K562 (cell line): ENCODE measurements around the gene SAV1. TPM values are rescaled to one million over a fixed set of nuclear protein-coding genes. Genes with fewer than 3 reads are reported as not detected.

Source experiments
- ATAC-seq: fragments of 200-7000 bp; cut with Tn5 transposase; 3 replicates; pipeline ENCODE4 v1.9.1; 2020; ENCODE audit warnings: moderate library complexity
- BruUV-seq: library from RNA; stranded (reverse); fragments of 400-500 nt; replicated peaks from 2 replicates; lab custom pipeline; 2021; lab: Mats Ljungman, UMichigan
- CTCF ChIA-PET: fragments of 300-600 bp; formaldehyde crosslinking; extraction: SDS; loops from one replicate; lab custom pipeline; 2021; ENCODE audit warnings: low intra/inter-chr PET ratio; lab: Yijun Ruan, JAX
- POLR2A ChIA-PET: fragments of 300-600, 350-650 bp; sonication (Branson Sonifier 250); formaldehyde crosslinking; extraction: SDS; loops from one replicate; lab custom pipeline; 2021; ENCODE audit warnings: antibody characterized with exemption, inconsistent platforms; lab: Yijun Ruan, JAX
- DNase-seq, 4 experiments: peaks; one replicate each; pipeline versions ENCODE4 v3.0.0 to v3.0.0-alpha.2; 2011 to 2018; ENCODE audit warnings: low spot score in 3 of 4, mixed read lengths in 3 of 4; ENCODE audit errors: extremely low read depth in 1 of 4
- FAIRE-seq: peaks from 2 replicates; lab custom pipeline; 2011; peaks lifted over from hg19 to GRCh38; lab: Jason Lieb, UNC
- H2AFZ ChIP-seq: 2 replicates; pipeline ENCODE4 v1.6.0; 2011; ENCODE audit warnings: low read depth, low read length, control low read depth, inconsistent platforms
- H3K27ac ChIP-seq: fragments of 200-600 bp; 3 replicates; pipeline ENCODE4 v1.8.0; 2011; ENCODE audit warnings: low read depth, mild to moderate bottlenecking, control low read depth, inconsistent platforms, low read length, moderate library complexity, mixed read lengths; ENCODE audit errors: extremely low read depth
- H3K27me3 ChIP-seq, 2 experiments: fragments of 300-600 bp in 1 of 2; 2 replicates in 1 of 2; 3 replicates in 1 of 2; pipeline versions ENCODE4 v1.6.0 to v1.8.0; 2011; ENCODE audit warnings: inconsistent platforms in 2 of 2, low read length in 2 of 2, mild to moderate bottlenecking in 1 of 2, mixed read lengths in 1 of 2, moderate library complexity in 1 of 2; ENCODE audit not compliant: control insufficient read depth in 2 of 2, insufficient read depth in 2 of 2
- H3K36me3 ChIP-seq: fragments of 300-600 bp; 3 replicates; pipeline ENCODE4 v1.8.0; 2011; ENCODE audit warnings: mild to moderate bottlenecking, low read length, inconsistent platforms; ENCODE audit not compliant: control insufficient read depth, insufficient read depth
- H3K4me1 ChIP-seq, 2 experiments: fragments of 200-600 bp in 1 of 2; replicated peaks in 1 of 2; 2 replicates in 1 of 2; 3 replicates in 1 of 2; pipeline versions ENCODE4 v1.5.1 to v1.8.0; 2011; ENCODE audit warnings: inconsistent platforms in 2 of 2, low read length in 2 of 2, mild to moderate bottlenecking in 1 of 2, mixed read lengths in 1 of 2, moderate library complexity in 1 of 2; ENCODE audit not compliant: control insufficient read depth in 2 of 2, insufficient read depth in 2 of 2
- H3K4me2 ChIP-seq: 2 replicates; pipeline ENCODE4 v1.6.1; 2011; ENCODE audit warnings: low read length, control low read depth, inconsistent platforms, mixed read lengths; ENCODE audit not compliant: insufficient read depth
- H3K4me3 ChIP-seq: fragments of 200-600 bp; sonication (generic), shearing (Covaris generic); 2 replicates; pipeline ENCODE4 v1.5.1; 2016; ENCODE audit warnings: control low read depth, inconsistent platforms
- H3K79me2 ChIP-seq: fragments of 200-600 bp; 3 replicates; pipeline ENCODE4 v1.8.0; 2011; ENCODE audit warnings: low read length, inconsistent platforms; ENCODE audit not compliant: control insufficient read depth, insufficient read depth
- H3K9ac ChIP-seq, 2 experiments: 2 replicates each; pipeline versions ENCODE4 v1.6.0 to v1.6.1; 2011; ENCODE audit warnings: low read depth in 2 of 2, low read length in 2 of 2, control low read depth in 1 of 2, inconsistent platforms in 1 of 2, mild to moderate bottlenecking in 1 of 2, mixed read lengths in 1 of 2; ENCODE audit not compliant: insufficient read depth in 1 of 2
- H3K9me1 ChIP-seq: one replicate; pipeline ENCODE4 v1.6.0; 2011; ENCODE audit warnings: inconsistent platforms, mild to moderate bottlenecking, low read length, moderate library complexity; ENCODE audit not compliant: control insufficient read depth, insufficient read depth
- H3K9me3 ChIP-seq: replicated peaks from 2 replicates; pipeline ENCODE4 v1.5.1; 2011; ENCODE audit warnings: low read depth, low read length, inconsistent platforms; ENCODE audit not compliant: control insufficient read depth, insufficient read depth
- H4K20me1 ChIP-seq: replicated peaks from 2 replicates; pipeline ENCODE4 v1.6.1; 2011; ENCODE audit warnings: low read length, inconsistent platforms, mixed read lengths; ENCODE audit not compliant: control insufficient read depth, insufficient read depth
- ASH1L ChIP-seq: fragments of 450-650 bp; IDR thresholded peaks from 2 replicates; pipeline ENCODE4 v1.6.1; 2018; ENCODE audit warnings: borderline replicate concordance, mild to moderate bottlenecking, low read depth; ENCODE audit not compliant: partially characterized antibody
- BRD4 ChIP-seq: fragments of 200-600 bp; sonication (generic); IDR thresholded peaks from 2 replicates; pipeline ENCODE4 v1.6.1; 2017; ENCODE audit warnings: inconsistent platforms
- CCAR2 ChIP-seq: fragments of 200-400 bp; formaldehyde crosslinking; IDR thresholded peaks from 2 replicates; pipeline ENCODE4 v1.6.1; 2017; ENCODE audit warnings: mild to moderate bottlenecking, low read depth, low read length
- DMBX1 ChIP-seq: fragments of 250-450 bp; sonication (Bioruptor Pico); IDR thresholded peaks from 2 replicates; pipeline ENCODE4 v1.8.0; 2022; ENCODE audit warnings: inconsistent platforms, mild to moderate bottlenecking, moderate library complexity, borderline replicate concordance
- KDM5B ChIP-seq: fragments of 200-600 bp; sonication (generic); IDR thresholded peaks from 2 replicates; pipeline ENCODE4 v1.6.1; 2012; ENCODE audit warnings: low read depth, mild to moderate bottlenecking, moderate library complexity, low read length, control low read depth, inconsistent platforms; ENCODE audit not compliant: insufficient replicate concordance
- MAFF ChIP-seq: IDR thresholded peaks from 2 replicates; pipeline ENCODE4 v1.6.1; 2012; ENCODE audit warnings: low read length, improper control_type of control experiment
- SAFB2 ChIP-seq: fragments of 200-400 bp; formaldehyde crosslinking; IDR thresholded peaks from 2 replicates; pipeline ENCODE4 v1.6.1; 2018; ENCODE audit warnings: borderline replicate concordance, low read length, low read depth, moderate library complexity; ENCODE audit not compliant: severe bottlenecking
- TGIF2 ChIP-seq: sonication (generic); formaldehyde crosslinking; IDR thresholded peaks from 2 replicates; pipeline ENCODE4 v1.8.1; 2022; ENCODE audit warnings: mild to moderate bottlenecking, missing genetic modification reagents, moderate library complexity
- XRCC3 ChIP-seq: fragments of 450-650 bp; IDR thresholded peaks from 2 replicates; pipeline ENCODE4 v1.6.1; 2017; ENCODE audit warnings: mild to moderate bottlenecking, moderate library complexity
- ZBTB9 ChIP-seq: fragments of 450-650 bp; formaldehyde crosslinking; IDR thresholded peaks from 2 replicates; pipeline ENCODE4 v1.4.0; 2020; ENCODE audit warnings: mild to moderate bottlenecking, moderate library complexity
- ZNF589 ChIP-seq: fragments of 200-800 bp; sonication (Bioruptor generic); IDR thresholded peaks from 2 replicates; pipeline ENCODE4 v1.6.1; 2016; ENCODE audit warnings: low read depth, missing genetic modification characterization, missing compliant biosample characterization
- WGBS: fragments of 100-300 bp; shearing (Covaris generic); methylation state at CpG from one replicate; pipeline ENCODE4 v1.1.6; 2016; ENCODE audit warnings: low coverage, mixed read lengths; ENCODE audit not compliant: insufficient coverage; ENCODE audit errors: missing lambda C conversion rate; 5-methylcytosine and 5-hydroxymethylcytosine counted together
- in situ Hi-C: fragments of 300-500 bp; cut with MboI; formaldehyde crosslinking; loops from 4 replicates; pipeline ENCODE4 v1.15.0; 2018; ENCODE audit warnings: inconsistent platforms, mixed read lengths
- intact Hi-C: fragments of 100-400 bp; cut with micrococcal nuclease; formaldehyde crosslinking; loops from 2 replicates; pipeline ENCODE4 v1.14.2; 2022
- polyA plus RNA-seq, 8 experiments: library from polyadenylated mRNA; depleted of rRNA in 4 of 8; stranded (reverse) in 5 of 8; unstranded in 3 of 8; fragments of >200 nt; fragmentation: Nextera tagmentation in 2 of 8; fragmentation: Illumina TruSeq in 1 of 8; extraction: Ambion mirVana in 2 of 8; extraction: Trizol in 1 of 8; gene quantifications; 2 replicates each; pipeline versions ENCODE4 v1.2.1 to v1.2.3, GENCODE V29; 2011 to 2014; ENCODE audit warnings: inconsistent platforms in 1 of 8, missing spikeins in 1 of 8
- total RNA-seq, 7 experiments: library from RNA; depleted of rRNA in 6 of 7; stranded (reverse); fragments of >200 nt in 6 of 7; fragmentation: Illumina TruSeq in 2 of 7; extraction: Trizol in 2 of 7; gene quantifications; 2 replicates each; pipeline versions ENCODE4 v1.2.1 to v1.2.3, GENCODE V29; 2011 to 2021; ENCODE audit warnings: low replicate concordance in 1 of 7
- TF ChIP-seq, protein P1 (sequence below): fragments of 250-450 bp; sonication (Bioruptor Pico); IDR thresholded peaks from 2 replicates; pipeline ENCODE4 v1.8.0; 2022; ENCODE audit warnings: inconsistent platforms
- TF ChIP-seq, protein P2 (sequence below): fragments of 450-650 bp; IDR thresholded peaks from 2 replicates; pipeline ENCODE4 v1.6.1; 2017; ENCODE audit warnings: antibody characterized with exemption
- TF ChIP-seq, protein P3 (sequence below): fragments of 450-650 bp; IDR thresholded peaks from 2 replicates; pipeline ENCODE4 v1.7.1; 2018; ENCODE audit warnings: mild to moderate bottlenecking, low read depth; ENCODE audit not compliant: partially characterized antibody

Gene SAV1
- total and polyA plus RNA-seq, 9 of the 15 experiments (the other 6 are each of a cell fraction or from before 2014, with no cell fraction given) = 6.5 to 18.1 (median 16.1) TPM

- no peak overlapping the region for H3K9ac ChIP-seq
- in situ Hi-C loops = no loop called here
- BruUV-seq = no TSS peak
- ATAC-seq = no peak
- no peak for TF ChIP-seq ZBTB9
- TF ChIP-seq ZNF589 (CRISPR knock-in tag) = no peak
- no peak for TF ChIP-seq BRD4
- TF ChIP-seq CCAR2 = no peak
- TF ChIP-seq, protein P1, sequence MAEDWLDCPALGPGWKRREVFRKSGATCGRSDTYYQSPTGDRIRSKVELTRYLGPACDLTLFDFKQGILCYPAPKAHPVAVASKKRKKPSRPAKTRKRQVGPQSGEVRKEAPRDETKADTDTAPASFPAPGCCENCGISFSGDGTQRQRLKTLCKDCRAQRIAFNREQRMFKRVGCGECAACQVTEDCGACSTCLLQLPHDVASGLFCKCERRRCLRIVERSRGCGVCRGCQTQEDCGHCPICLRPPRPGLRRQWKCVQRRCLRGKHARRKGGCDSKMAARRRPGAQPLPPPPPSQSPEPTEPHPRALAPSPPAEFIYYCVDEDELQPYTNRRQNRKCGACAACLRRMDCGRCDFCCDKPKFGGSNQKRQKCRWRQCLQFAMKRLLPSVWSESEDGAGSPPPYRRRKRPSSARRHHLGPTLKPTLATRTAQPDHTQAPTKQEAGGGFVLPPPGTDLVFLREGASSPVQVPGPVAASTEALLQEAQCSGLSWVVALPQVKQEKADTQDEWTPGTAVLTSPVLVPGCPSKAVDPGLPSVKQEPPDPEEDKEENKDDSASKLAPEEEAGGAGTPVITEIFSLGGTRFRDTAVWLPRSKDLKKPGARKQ (CRISPR knock-in tag) = no peak
- no peak for TF ChIP-seq MAFF
- TF ChIP-seq, protein P2, sequence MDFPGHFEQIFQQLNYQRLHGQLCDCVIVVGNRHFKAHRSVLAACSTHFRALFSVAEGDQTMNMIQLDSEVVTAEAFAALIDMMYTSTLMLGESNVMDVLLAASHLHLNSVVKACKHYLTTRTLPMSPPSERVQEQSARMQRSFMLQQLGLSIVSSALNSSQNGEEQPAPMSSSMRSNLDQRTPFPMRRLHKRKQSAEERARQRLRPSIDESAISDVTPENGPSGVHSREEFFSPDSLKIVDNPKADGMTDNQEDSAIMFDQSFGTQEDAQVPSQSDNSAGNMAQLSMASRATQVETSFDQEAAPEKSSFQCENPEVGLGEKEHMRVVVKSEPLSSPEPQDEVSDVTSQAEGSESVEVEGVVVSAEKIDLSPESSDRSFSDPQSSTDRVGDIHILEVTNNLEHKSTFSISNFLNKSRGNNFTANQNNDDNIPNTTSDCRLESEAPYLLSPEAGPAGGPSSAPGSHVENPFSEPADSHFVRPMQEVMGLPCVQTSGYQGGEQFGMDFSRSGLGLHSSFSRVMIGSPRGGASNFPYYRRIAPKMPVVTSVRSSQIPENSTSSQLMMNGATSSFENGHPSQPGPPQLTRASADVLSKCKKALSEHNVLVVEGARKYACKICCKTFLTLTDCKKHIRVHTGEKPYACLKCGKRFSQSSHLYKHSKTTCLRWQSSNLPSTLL = no peak
- no peak for TF ChIP-seq XRCC3
- no peak for TF ChIP-seq SAFB2
- TF ChIP-seq TGIF2 (CRISPR knock-in tag) = no peak
- TF ChIP-seq, protein P3, sequence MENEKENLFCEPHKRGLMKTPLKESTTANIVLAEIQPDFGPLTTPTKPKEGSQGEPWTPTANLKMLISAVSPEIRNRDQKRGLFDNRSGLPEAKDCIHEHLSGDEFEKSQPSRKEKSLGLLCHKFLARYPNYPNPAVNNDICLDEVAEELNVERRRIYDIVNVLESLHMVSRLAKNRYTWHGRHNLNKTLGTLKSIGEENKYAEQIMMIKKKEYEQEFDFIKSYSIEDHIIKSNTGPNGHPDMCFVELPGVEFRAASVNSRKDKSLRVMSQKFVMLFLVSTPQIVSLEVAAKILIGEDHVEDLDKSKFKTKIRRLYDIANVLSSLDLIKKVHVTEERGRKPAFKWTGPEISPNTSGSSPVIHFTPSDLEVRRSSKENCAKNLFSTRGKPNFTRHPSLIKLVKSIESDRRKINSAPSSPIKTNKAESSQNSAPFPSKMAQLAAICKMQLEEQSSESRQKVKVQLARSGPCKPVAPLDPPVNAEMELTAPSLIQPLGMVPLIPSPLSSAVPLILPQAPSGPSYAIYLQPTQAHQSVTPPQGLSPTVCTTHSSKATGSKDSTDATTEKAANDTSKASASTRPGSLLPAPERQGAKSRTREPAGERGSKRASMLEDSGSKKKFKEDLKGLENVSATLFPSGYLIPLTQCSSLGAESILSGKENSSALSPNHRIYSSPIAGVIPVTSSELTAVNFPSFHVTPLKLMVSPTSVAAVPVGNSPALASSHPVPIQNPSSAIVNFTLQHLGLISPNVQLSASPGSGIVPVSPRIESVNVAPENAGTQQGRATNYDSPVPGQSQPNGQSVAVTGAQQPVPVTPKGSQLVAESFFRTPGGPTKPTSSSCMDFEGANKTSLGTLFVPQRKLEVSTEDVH = no peak
- TF ChIP-seq ASH1L = no peak
- no peak for TF ChIP-seq KDM5B
- no peak for TF ChIP-seq DMBX1 (CRISPR knock-in tag)
- H3K4me1 ChIP-seq = no peaks in the 10 kb centered on the region; a peak in 1 of 5 replicates
- DNase-seq = no peak
- no peaks in the 10 kb centered on the region for H4K20me1 ChIP-seq
- no peak overlapping the region for H3K4me3 ChIP-seq
- FAIRE-seq = no peak
- no peak overlapping the region for H3K4me2 ChIP-seq
- H3K36me3 ChIP-seq = no peaks in the 10 kb centered on the region
- H3K9me3 ChIP-seq = no peaks in the 10 kb centered on the region
- intact Hi-C loops = loop anchor here (5.0 to 10.0 kb wide), 2 partner anchors 111 to 263 kb away; no protein-coding TSS in a partner anchor
- H3K27me3 ChIP-seq = no peaks in the 10 kb centered on the region; a peak in 1 of 5 replicates
- no peak overlapping the region for H2AFZ ChIP-seq
- ChIA-PET CTCF (no interaction called here), POLR2A (interaction anchor here (0.6 to 0.9 kb wide), 2 partner anchors 8 to 65 kb away, joined by 3 read pairs; no protein-coding TSS in a partner anchor)
- no peaks in the 10 kb centered on the region for H3K79me2 ChIP-seq
- no peaks in the 10 kb centered on the region for H3K9me1 ChIP-seq
- 24% methylated on average over 2 of the region's 2 CpGs for WGBS
- H3K27ac ChIP-seq = no peak overlapping the region
These were observed 66.7 kb downstream of the SAV1 start for GRCh38 chr14:50601394-50601793.
